Neural crest cell (in vitro differentiated cells): ENCODE results near the gene ERI2. TPM values are rescaled to one million over a fixed set of nuclear protein-coding genes. Genes with fewer than 3 reads are reported as not detected.
A peak's percentile ranks its signal among the peaks of the same experiment; 100 is the strongest.

ENCODE experiments used
- DNase-seq: peaks from one replicate; pipeline ENCODE4 v3.0.0; 2021; ENCODE audit warnings: low read depth, mixed read lengths, low spot score
- H3K27ac Mint-ChIP-seq: one replicate; pipeline ENCODE4 v1.8.0; 2021; ENCODE audit warnings: mild to moderate bottlenecking, mixed read lengths; ENCODE audit not compliant: unreplicated experiment
- H3K27me3 Mint-ChIP-seq: 2 replicates; pipeline ENCODE4 v1.8.0; 2021; ENCODE audit warnings: low read depth, mild to moderate bottlenecking, mixed read lengths
- H3K36me3 Mint-ChIP-seq: 2 replicates; pipeline ENCODE4 v1.8.0; 2021; ENCODE audit warnings: low read depth, mild to moderate bottlenecking, mixed read lengths
- H3K4me1 Mint-ChIP-seq: 2 replicates; pipeline ENCODE4 v1.8.0; 2021; ENCODE audit warnings: mixed read lengths
- H3K4me3 Mint-ChIP-seq: one replicate; pipeline ENCODE4 v1.8.0; 2021; ENCODE audit warnings: mild to moderate bottlenecking, mixed read lengths
- H3K9me3 Mint-ChIP-seq: 2 replicates; pipeline ENCODE4 v1.8.0; 2021; ENCODE audit warnings: mixed read lengths
- total RNA-seq: library from RNA; stranded (reverse); gene quantifications from 2 replicates; pipeline ENCODE4 v1.2.1, GENCODE V29; 2021
- TF ChIP-seq, protein P1 (sequence below): fragments of 200-600 bp; sonication (generic); conservative IDR thresholded peaks from 2 replicates; pipeline ENCODE4 v1.5.0; 2021; ENCODE audit warnings: antibody characterized with exemption, mild to moderate bottlenecking

The ERI2 gene
- total RNA-seq, 1 donor from 2014 or later = 40.4 TPM

GRCh38 chr16:20803192-20803560, 3.1 kb downstream of the ERI2 start:
- Mint-ChIP-seq H3K4me3 (peak overlapping the region; percentile 56), H3K4me1 (peaks cover 22% of the 10 kb centered on the region), H3K27ac (no peak overlapping the region), H3K9me3 (no peaks in the 10 kb centered on the region), H3K27me3 (no peaks in the 10 kb centered on the region), H3K36me3 (no peaks in the 10 kb centered on the region)
- TF ChIP-seq, protein P1, sequence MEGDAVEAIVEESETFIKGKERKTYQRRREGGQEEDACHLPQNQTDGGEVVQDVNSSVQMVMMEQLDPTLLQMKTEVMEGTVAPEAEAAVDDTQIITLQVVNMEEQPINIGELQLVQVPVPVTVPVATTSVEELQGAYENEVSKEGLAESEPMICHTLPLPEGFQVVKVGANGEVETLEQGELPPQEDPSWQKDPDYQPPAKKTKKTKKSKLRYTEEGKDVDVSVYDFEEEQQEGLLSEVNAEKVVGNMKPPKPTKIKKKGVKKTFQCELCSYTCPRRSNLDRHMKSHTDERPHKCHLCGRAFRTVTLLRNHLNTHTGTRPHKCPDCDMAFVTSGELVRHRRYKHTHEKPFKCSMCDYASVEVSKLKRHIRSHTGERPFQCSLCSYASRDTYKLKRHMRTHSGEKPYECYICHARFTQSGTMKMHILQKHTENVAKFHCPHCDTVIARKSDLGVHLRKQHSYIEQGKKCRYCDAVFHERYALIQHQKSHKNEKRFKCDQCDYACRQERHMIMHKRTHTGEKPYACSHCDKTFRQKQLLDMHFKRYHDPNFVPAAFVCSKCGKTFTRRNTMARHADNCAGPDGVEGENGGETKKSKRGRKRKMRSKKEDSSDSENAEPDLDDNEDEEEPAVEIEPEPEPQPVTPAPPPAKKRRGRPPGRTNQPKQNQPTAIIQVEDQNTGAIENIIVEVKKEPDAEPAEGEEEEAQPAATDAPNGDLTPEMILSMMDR = no peak
- DNase-seq = no peak

DNA sequence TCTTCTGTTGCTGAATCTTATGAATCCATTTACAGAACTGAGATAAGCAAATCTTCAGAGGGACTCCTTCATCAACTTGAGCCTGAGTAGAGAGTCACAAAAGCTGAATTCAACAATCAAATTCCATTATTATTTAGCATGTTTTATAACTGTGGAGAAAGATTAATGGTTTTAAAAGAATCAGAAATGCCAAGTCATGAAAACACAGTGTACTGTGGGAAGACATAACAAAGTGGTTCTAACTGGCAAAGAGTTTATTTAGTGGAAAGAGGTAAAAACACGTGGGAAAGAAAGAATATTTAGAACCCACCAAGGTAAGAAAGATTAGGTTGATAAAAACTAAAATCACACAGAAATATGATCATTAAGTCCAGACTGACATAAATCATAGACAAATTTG, 5.0 kb downstream of the ERI2 start:
- no peaks in the 10 kb centered on the region for H3K27me3 Mint-ChIP-seq
- no peaks in the 10 kb centered on the region for H3K9me3 Mint-ChIP-seq
- H3K27ac Mint-ChIP-seq = no peak overlapping the region
- DNase-seq = no peak
- TF ChIP-seq, protein P1 = no peak
- peak overlapping the region; percentile 28 for H3K4me3 Mint-ChIP-seq
- H3K4me1 Mint-ChIP-seq = peaks cover 11% of the 10 kb centered on the region
- no peaks in the 10 kb centered on the region for H3K36me3 Mint-ChIP-seq

DNA sequence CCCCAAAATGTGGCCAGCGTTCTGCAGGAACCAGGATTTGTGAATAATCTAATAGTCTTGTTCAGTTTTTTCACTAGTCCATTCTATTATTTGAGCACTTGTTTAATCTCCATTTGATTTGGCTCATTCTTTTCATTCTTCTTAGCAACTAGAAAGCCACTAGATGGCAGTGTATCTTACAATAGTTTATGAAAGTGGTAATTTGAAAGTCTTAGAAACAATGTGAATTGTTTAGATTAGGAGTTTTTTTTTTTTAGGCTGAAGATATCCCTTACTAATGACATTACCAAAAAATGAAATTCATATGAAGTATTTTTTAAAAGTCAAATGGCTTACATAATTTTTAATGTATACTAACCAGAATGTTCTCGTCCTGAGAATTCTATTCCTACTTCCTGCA, 6.7 kb downstream of the ERI2 start:
- H3K36me3 Mint-ChIP-seq = no peaks in the 10 kb centered on the region
- no peak overlapping the region for H3K4me3 Mint-ChIP-seq
- TF ChIP-seq, protein P1 = peak; percentile 66
- peaks cover 5% of the 10 kb centered on the region for H3K4me1 Mint-ChIP-seq
- no peak overlapping the region for H3K27ac Mint-ChIP-seq
- H3K27me3 Mint-ChIP-seq = no peaks in the 10 kb centered on the region
- no peak for DNase-seq
- H3K9me3 Mint-ChIP-seq = no peaks in the 10 kb centered on the region

- no peaks in the 10 kb centered on the region for H3K27me3 Mint-ChIP-seq
- TF ChIP-seq, protein P1 = no peak
- peaks cover under 1% of the 10 kb centered on the region for H3K4me1 Mint-ChIP-seq
These were observed 7.9 kb downstream of the ERI2 start for GRCh38 chr16:20798364-20798763.

GRCh38 chr16:20791923-20792612, 14.2 kb downstream of the ERI2 start:
- H3K9me3 Mint-ChIP-seq = no peaks in the 10 kb centered on the region
- no peak overlapping the region for H3K4me3 Mint-ChIP-seq
- H3K27me3 Mint-ChIP-seq = no peaks in the 10 kb centered on the region
- no peak overlapping the region for H3K27ac Mint-ChIP-seq
- H3K4me1 Mint-ChIP-seq = no peaks in the 10 kb centered on the region
- TF ChIP-seq, protein P1 = no peak
- no peaks in the 10 kb centered on the region for H3K36me3 Mint-ChIP-seq
- DNase-seq = no peak

More at GRCh38 chr16:20798364-20798763, 7.9 kb downstream of the ERI2 start:
- DNase-seq = no peak
- Mint-ChIP-seq H3K4me3 (no peak overlapping the region), H3K36me3 (no peaks in the 10 kb centered on the region), H3K9me3 (no peaks in the 10 kb centered on the region), H3K27ac (no peak overlapping the region)
